HL-60 (cell line): Measurements from ENCODE around the gene LTB4R2.

Experiments
- CTCF ChIP-seq: IDR thresholded peaks from one replicate; pipeline ENCODE4 v1.5.1; 2011; ENCODE audit warnings: low read length, control low read depth, inconsistent platforms; ENCODE audit not compliant: insufficient read depth
- POLR2AphosphoS5 ChIP-seq: IDR thresholded peaks from 2 replicates; pipeline ENCODE4 v1.6.1; 2012; ENCODE audit warnings: low read depth
- SPI1 ChIP-seq: IDR thresholded peaks from 2 replicates; pipeline ENCODE4 v1.6.1; 2012; ENCODE audit warnings: low read depth, mild to moderate bottlenecking, borderline replicate concordance

- TF ChIP-seq CTCF (no peak), SPI1 (no peak), POLR2AphosphoS5 (no peak)
These were observed 39.8 kb downstream of the LTB4R2 start for GRCh38 chr14:24349742-24350141.
